ENCODE data around the gene HERC6.

The HERC6 gene

GRCh38 chr4:88465653-88466192 lies 87.1 kb downstream of the HERC6 start:
- TF ChIP-seq CEBPB (IDR thresholded peaks at IDR 0.05) (no peak), YY1 (IDR thresholded peaks at IDR 0.05; ENCODE audit: low read depth) (no peak), TEAD4 (IDR thresholded peaks at IDR 0.05) (no peak), ZBTB7A (IDR thresholded peaks at IDR 0.05; ENCODE audit: low read depth) (no peak), NFIC (IDR thresholded peaks at IDR 0.05) (no peak), EGR1 (IDR thresholded peaks at IDR 0.05) (no peak), EP300 (IDR thresholded peaks at IDR 0.05; ENCODE audit: borderline replicate concordance) (no peak), MAX (IDR thresholded peaks at IDR 0.05) (no peak), FOXM1 (IDR thresholded peaks at IDR 0.05; ENCODE audit: borderline replicate concordance, low read depth) (no peak), TAF1 (IDR thresholded peaks at IDR 0.05; ENCODE audit: low read depth) (no peak), CREB1 (IDR thresholded peaks at IDR 0.05; ENCODE audit: low read depth) (no peak), TCF12 (IDR thresholded peaks at IDR 0.05; ENCODE audit: low read depth) (no peak), RAD21 (IDR thresholded peaks at IDR 0.05; ENCODE audit: low read depth) (no peak)
- TF ChIP-seq, protein P1, sequence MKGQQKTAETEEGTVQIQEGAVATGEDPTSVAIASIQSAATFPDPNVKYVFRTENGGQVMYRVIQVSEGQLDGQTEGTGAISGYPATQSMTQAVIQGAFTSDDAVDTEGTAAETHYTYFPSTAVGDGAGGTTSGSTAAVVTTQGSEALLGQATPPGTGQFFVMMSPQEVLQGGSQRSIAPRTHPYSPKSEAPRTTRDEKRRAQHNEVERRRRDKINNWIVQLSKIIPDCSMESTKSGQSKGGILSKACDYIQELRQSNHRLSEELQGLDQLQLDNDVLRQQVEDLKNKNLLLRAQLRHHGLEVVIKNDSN (IDR thresholded peaks at IDR 0.05), result no peak
- TF ChIP-seq, protein P2, sequence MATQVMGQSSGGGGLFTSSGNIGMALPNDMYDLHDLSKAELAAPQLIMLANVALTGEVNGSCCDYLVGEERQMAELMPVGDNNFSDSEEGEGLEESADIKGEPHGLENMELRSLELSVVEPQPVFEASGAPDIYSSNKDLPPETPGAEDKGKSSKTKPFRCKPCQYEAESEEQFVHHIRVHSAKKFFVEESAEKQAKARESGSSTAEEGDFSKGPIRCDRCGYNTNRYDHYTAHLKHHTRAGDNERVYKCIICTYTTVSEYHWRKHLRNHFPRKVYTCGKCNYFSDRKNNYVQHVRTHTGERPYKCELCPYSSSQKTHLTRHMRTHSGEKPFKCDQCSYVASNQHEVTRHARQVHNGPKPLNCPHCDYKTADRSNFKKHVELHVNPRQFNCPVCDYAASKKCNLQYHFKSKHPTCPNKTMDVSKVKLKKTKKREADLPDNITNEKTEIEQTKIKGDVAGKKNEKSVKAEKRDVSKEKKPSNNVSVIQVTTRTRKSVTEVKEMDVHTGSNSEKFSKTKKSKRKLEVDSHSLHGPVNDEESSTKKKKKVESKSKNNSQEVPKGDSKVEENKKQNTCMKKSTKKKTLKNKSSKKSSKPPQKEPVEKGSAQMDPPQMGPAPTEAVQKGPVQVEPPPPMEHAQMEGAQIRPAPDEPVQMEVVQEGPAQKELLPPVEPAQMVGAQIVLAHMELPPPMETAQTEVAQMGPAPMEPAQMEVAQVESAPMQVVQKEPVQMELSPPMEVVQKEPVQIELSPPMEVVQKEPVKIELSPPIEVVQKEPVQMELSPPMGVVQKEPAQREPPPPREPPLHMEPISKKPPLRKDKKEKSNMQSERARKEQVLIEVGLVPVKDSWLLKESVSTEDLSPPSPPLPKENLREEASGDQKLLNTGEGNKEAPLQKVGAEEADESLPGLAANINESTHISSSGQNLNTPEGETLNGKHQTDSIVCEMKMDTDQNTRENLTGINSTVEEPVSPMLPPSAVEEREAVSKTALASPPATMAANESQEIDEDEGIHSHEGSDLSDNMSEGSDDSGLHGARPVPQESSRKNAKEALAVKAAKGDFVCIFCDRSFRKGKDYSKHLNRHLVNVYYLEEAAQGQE (IDR thresholded peaks at IDR 0.05; ENCODE audit: low read depth), result no peak

- TF ChIP-seq, protein P2 (IDR thresholded peaks at IDR 0.05; ENCODE audit: low read depth), result no peak
- TF ChIP-seq TEAD4 (IDR thresholded peaks at IDR 0.05) (no peak), FOXM1 (IDR thresholded peaks at IDR 0.05; ENCODE audit: borderline replicate concordance, low read depth) (no peak)
Measured at GRCh38 chr4:88467392-88467791, 88.7 kb downstream of the HERC6 start.

- no peak for TF ChIP-seq FOXM1 (IDR thresholded peaks at IDR 0.05; ENCODE audit: borderline replicate concordance, low read depth)
- no peak for TF ChIP-seq ZBTB7A (IDR thresholded peaks at IDR 0.05; ENCODE audit: low read depth)
- no peak for TF ChIP-seq CEBPB (IDR thresholded peaks at IDR 0.05)
- no peak for TF ChIP-seq YY1 (IDR thresholded peaks at IDR 0.05; ENCODE audit: low read depth)
- no peak for TF ChIP-seq MAX (IDR thresholded peaks at IDR 0.05)
- TF ChIP-seq, protein P2 (IDR thresholded peaks at IDR 0.05; ENCODE audit: low read depth), result no peak
- TF ChIP-seq NFIC (IDR thresholded peaks at IDR 0.05), result no peak
- TF ChIP-seq, protein P1 (IDR thresholded peaks at IDR 0.05), result no peak
- no peak for TF ChIP-seq RAD21 (IDR thresholded peaks at IDR 0.05; ENCODE audit: low read depth)
- no peak for TF ChIP-seq TCF12 (IDR thresholded peaks at IDR 0.05; ENCODE audit: low read depth)
- TF ChIP-seq TAF1 (IDR thresholded peaks at IDR 0.05; ENCODE audit: low read depth), result no peak
- no peak for TF ChIP-seq EGR1 (IDR thresholded peaks at IDR 0.05)
- TF ChIP-seq EP300 (IDR thresholded peaks at IDR 0.05; ENCODE audit: borderline replicate concordance), result no peak
- TF ChIP-seq TEAD4 (IDR thresholded peaks at IDR 0.05), result no peak
Measured at GRCh38 chr4:88477229-88477860, 98.7 kb downstream of the HERC6 start.

- TF ChIP-seq EGR1 (IDR thresholded peaks at IDR 0.05) (no peak), CEBPB (IDR thresholded peaks at IDR 0.05) (no peak), TCF12 (IDR thresholded peaks at IDR 0.05; ENCODE audit: low read depth) (no peak), EP300 (IDR thresholded peaks at IDR 0.05; ENCODE audit: borderline replicate concordance) (no peak), MAX (IDR thresholded peaks at IDR 0.05) (no peak), ZBTB7A (IDR thresholded peaks at IDR 0.05; ENCODE audit: low read depth) (no peak), TEAD4 (IDR thresholded peaks at IDR 0.05) (no peak), RAD21 (IDR thresholded peaks at IDR 0.05; ENCODE audit: low read depth) (no peak), TAF1 (IDR thresholded peaks at IDR 0.05; ENCODE audit: low read depth) (no peak), NFIC (IDR thresholded peaks at IDR 0.05) (no peak), CREB1 (IDR thresholded peaks at IDR 0.05; ENCODE audit: low read depth) (no peak), YY1 (IDR thresholded peaks at IDR 0.05; ENCODE audit: low read depth) (no peak), FOXM1 (IDR thresholded peaks at IDR 0.05; ENCODE audit: borderline replicate concordance, low read depth) (no peak)
- TF ChIP-seq, protein P1 (IDR thresholded peaks at IDR 0.05), result no peak
- TF ChIP-seq, protein P2 (IDR thresholded peaks at IDR 0.05; ENCODE audit: low read depth), result no peak
Measured at GRCh38 chr4:88478247-88478646, 99.6 kb downstream of the HERC6 start.
